Measurements from ENCODE around the gene COL4A1.

COL4A1 gene

GRCh38 chr13:110347088-110347487 lies 40.1 kb upstream of the COL4A1 start:
- Mint-ChIP-seq H3K4me1 (no peaks in the 10 kb centered on the region), H3K27ac (no peak overlapping the region), H3K4me3 (no peak overlapping the region), H3K36me3 (no peaks in the 10 kb centered on the region), H3K9me3 (peaks cover 2% of the 10 kb centered on the region), H3K27me3 (peaks cover 6% of the 10 kb centered on the region)
- DNase-seq (ENCODE audit: low spot score in 2 of 2) (no peak), ATAC-seq (ENCODE audit: low read depth) (no peak)

- H3K4me3 Mint-ChIP-seq: no peak overlapping the region
- no peaks in the 10 kb centered on the region for H3K36me3 Mint-ChIP-seq
- no peaks in the 10 kb centered on the region for H3K4me1 Mint-ChIP-seq
- ATAC-seq (ENCODE audit: low read depth) (no peak), DNase-seq (ENCODE audit: low spot score in 2 of 2) (no peak)
- peaks cover 2% of the 10 kb centered on the region for H3K9me3 Mint-ChIP-seq
- H3K27ac Mint-ChIP-seq: no peak overlapping the region
- peaks cover 3% of the 10 kb centered on the region for H3K27me3 Mint-ChIP-seq
Observed at GRCh38 chr13:110346661-110347067, 39.7 kb upstream of the COL4A1 start.

- no peaks in the 10 kb centered on the region for H3K36me3 Mint-ChIP-seq
- ATAC-seq (ENCODE audit: low read depth) (no peak), DNase-seq (ENCODE audit: low spot score in 2 of 2) (no peak)
- H3K4me1 Mint-ChIP-seq: peaks cover 7% of the 10 kb centered on the region
- peaks cover 2% of the 10 kb centered on the region for H3K27me3 Mint-ChIP-seq
- peaks cover 2% of the 10 kb centered on the region for H3K9me3 Mint-ChIP-seq
- no peak overlapping the region for H3K4me3 Mint-ChIP-seq
- no peak overlapping the region for H3K27ac Mint-ChIP-seq
Observed at GRCh38 chr13:110345701-110346100, 38.7 kb upstream of the COL4A1 start.

GRCh38 chr13:110345266-110345665 lies 38.3 kb upstream of the COL4A1 start:
- H3K27me3 Mint-ChIP-seq: peaks cover 1% of the 10 kb centered on the region
- H3K4me3 Mint-ChIP-seq: no peak overlapping the region

GRCh38 chr13:110344320-110344719 lies 37.4 kb upstream of the COL4A1 start:
- Mint-ChIP-seq H3K4me3 (no peak overlapping the region), H3K36me3 (no peaks in the 10 kb centered on the region), H3K9me3 (peaks cover 3% of the 10 kb centered on the region), H3K27ac (no peak overlapping the region), H3K27me3 (peaks cover 3% of the 10 kb centered on the region), H3K4me1 (peaks cover 8% of the 10 kb centered on the region)
- no peak for ATAC-seq (ENCODE audit: low read depth)
- DNase-seq (ENCODE audit: low spot score in 2 of 2): no peak

More at GRCh38 chr13:110345266-110345665, 38.3 kb upstream of the COL4A1 start:
- H3K36me3 Mint-ChIP-seq: no peaks in the 10 kb centered on the region
- DNase-seq (ENCODE audit: low spot score in 2 of 2) (no peak), ATAC-seq (ENCODE audit: low read depth) (no peak)
- peaks cover 8% of the 10 kb centered on the region for H3K4me1 Mint-ChIP-seq
- no peak overlapping the region for H3K27ac Mint-ChIP-seq
- peaks cover 2% of the 10 kb centered on the region for H3K9me3 Mint-ChIP-seq

- Mint-ChIP-seq H3K4me3 (no peak overlapping the region), H3K4me1 (peaks cover 8% of the 10 kb centered on the region), H3K27ac (no peak overlapping the region), H3K27me3 (peaks cover 3% of the 10 kb centered on the region), H3K9me3 (peaks cover 3% of the 10 kb centered on the region), H3K36me3 (no peaks in the 10 kb centered on the region)
- ATAC-seq (ENCODE audit: low read depth): no peak
- DNase-seq (ENCODE audit: low spot score in 2 of 2): no peak
Observed at GRCh38 chr13:110343241-110343865, 36.4 kb upstream of the COL4A1 start.

GRCh38 chr13:110342474-110342873 lies 35.5 kb upstream of the COL4A1 start:
- Mint-ChIP-seq H3K4me1 (peaks cover 8% of the 10 kb centered on the region), H3K36me3 (no peaks in the 10 kb centered on the region), H3K27ac (no peak overlapping the region), H3K27me3 (peaks cover 4% of the 10 kb centered on the region), H3K4me3 (no peak overlapping the region), H3K9me3 (peaks cover 3% of the 10 kb centered on the region)
- DNase-seq (ENCODE audit: low spot score in 2 of 2) (no peak), ATAC-seq (ENCODE audit: low read depth) (no peak)

GRCh38 chr13:110341445-110342244 lies 34.7 kb upstream of the COL4A1 start:
- H3K27me3 Mint-ChIP-seq: peaks cover 4% of the 10 kb centered on the region
- H3K36me3 Mint-ChIP-seq: no peaks in the 10 kb centered on the region

GRCh38 chr13:110340812-110341444 lies 34.0 kb upstream of the COL4A1 start:
- Mint-ChIP-seq H3K4me1 (peaks cover 8% of the 10 kb centered on the region), H3K27ac (peak overlapping the region; percentile 5), H3K27me3 (peaks cover 4% of the 10 kb centered on the region), H3K36me3 (no peaks in the 10 kb centered on the region), H3K9me3 (peaks cover 6% of the 10 kb centered on the region), H3K4me3 (peak overlapping the region; percentile 65)
- ATAC-seq (ENCODE audit: low read depth) (peak; percentile 42), DNase-seq (ENCODE audit: low spot score in 2 of 2) (no peak)

More at GRCh38 chr13:110341445-110342244, 34.7 kb upstream of the COL4A1 start:
- Mint-ChIP-seq H3K27ac (peak overlapping the region; percentile 5), H3K4me1 (peaks cover 8% of the 10 kb centered on the region), H3K9me3 (peaks cover 3% of the 10 kb centered on the region), H3K4me3 (peak overlapping the region; percentile 65)
- DNase-seq (ENCODE audit: low spot score in 2 of 2) (peak in 1 of 2 donors; percentile 10), ATAC-seq (ENCODE audit: low read depth) (peak; percentile 68)

- Mint-ChIP-seq H3K27ac (no peak overlapping the region), H3K4me3 (no peak overlapping the region)
Observed at GRCh38 chr13:110339975-110340550, 33.1 kb upstream of the COL4A1 start.

GRCh38 chr13:110339263-110339662 lies 32.3 kb upstream of the COL4A1 start:
- ATAC-seq (ENCODE audit: low read depth) (no peak), DNase-seq (ENCODE audit: low spot score in 2 of 2) (no peak)
- Mint-ChIP-seq H3K9me3 (peaks cover 13% of the 10 kb centered on the region), H3K4me3 (no peak overlapping the region), H3K36me3 (no peaks in the 10 kb centered on the region), H3K27ac (no peak overlapping the region), H3K27me3 (peaks cover 3% of the 10 kb centered on the region), H3K4me1 (peaks cover 8% of the 10 kb centered on the region)

More at GRCh38 chr13:110339975-110340550, 33.1 kb upstream of the COL4A1 start:
- no peak for DNase-seq (ENCODE audit: low spot score in 2 of 2)
- no peak for ATAC-seq (ENCODE audit: low read depth)
- Mint-ChIP-seq H3K27me3 (peaks cover 3% of the 10 kb centered on the region), H3K9me3 (peaks cover 8% of the 10 kb centered on the region), H3K4me1 (peaks cover 8% of the 10 kb centered on the region), H3K36me3 (no peaks in the 10 kb centered on the region)

GRCh38 chr13:110338441-110339101 lies 31.6 kb upstream of the COL4A1 start:
- DNase-seq (ENCODE audit: low spot score in 2 of 2) (no peak), ATAC-seq (ENCODE audit: low read depth) (no peak)
- Mint-ChIP-seq H3K4me3 (no peak overlapping the region), H3K9me3 (peaks cover 13% of the 10 kb centered on the region), H3K36me3 (no peaks in the 10 kb centered on the region), H3K4me1 (peaks cover 8% of the 10 kb centered on the region), H3K27ac (no peak overlapping the region), H3K27me3 (peaks cover 3% of the 10 kb centered on the region)

- no peak overlapping the region for H3K4me3 Mint-ChIP-seq
- H3K27ac Mint-ChIP-seq: no peak overlapping the region
Observed at GRCh38 chr13:110337247-110337646, 30.3 kb upstream of the COL4A1 start.

More at GRCh38 chr13:110337247-110337646, 30.3 kb upstream of the COL4A1 start:
- Mint-ChIP-seq H3K27me3 (peaks cover 3% of the 10 kb centered on the region), H3K36me3 (no peaks in the 10 kb centered on the region), H3K4me1 (peaks cover 8% of the 10 kb centered on the region), H3K9me3 (peaks cover 13% of the 10 kb centered on the region)
- no peak for ATAC-seq (ENCODE audit: low read depth)
- DNase-seq (ENCODE audit: low spot score in 2 of 2): no peak
